ENCODE results near the gene OLFML2A. TPM values are rescaled to one million over a fixed set of nuclear protein-coding genes. Genes with fewer than 3 reads are reported as not detected.

OLFML2A gene
- total and polyA plus RNA-seq, 7 donors: 0.46 to 147 (median 60.0) TPM

DNA sequence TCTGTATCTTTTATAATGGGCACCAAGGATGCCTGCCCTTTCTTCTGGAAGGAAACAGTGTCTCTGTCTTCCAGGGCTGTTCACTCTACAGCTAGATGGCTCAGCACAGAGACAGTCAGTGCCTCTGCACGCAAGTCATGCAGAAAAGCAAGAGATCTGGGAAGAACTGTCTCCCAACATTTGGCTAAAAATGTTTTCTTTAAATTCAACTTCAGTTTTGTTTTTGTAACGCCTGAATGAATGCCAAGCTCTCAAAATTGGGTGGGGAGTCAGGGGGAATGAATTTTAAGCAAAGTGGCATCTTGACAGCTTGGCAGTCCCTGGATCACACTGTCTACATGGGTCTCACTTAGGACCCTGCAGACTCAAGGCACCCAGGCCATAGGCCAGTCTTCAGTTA is 12.6 kb downstream of the OLFML2A start:
- 78 to 82% methylated on average over 2 of the region's 2 CpGs for WGBS, 2 donors
- Histone ChIP-seq H3K4me1 (peaks cover 0 to 9% (median under 1%) of the 10 kb centered on the region in 4 donors), H3K36me3 (peaks cover 0 to 33% (median 6%) of the 10 kb centered on the region in 4 donors), H3K27ac (no peak overlapping the region), H3K4me3 (no peak overlapping the region), H3K27me3 (no peaks in the 10 kb centered on the region), H3K9me3 (no peaks in the 10 kb centered on the region)
- peak; percentile 26 for DNase-seq
- intact Hi-C loops (cut with DNase I): no loop called here
- no peak for TF ChIP-seq POLR2AphosphoS5 (IDR thresholded peaks at IDR 0.05)
- no peak for TF ChIP-seq EP300 (IDR thresholded peaks at IDR 0.05)
- TF ChIP-seq, protein P1, sequence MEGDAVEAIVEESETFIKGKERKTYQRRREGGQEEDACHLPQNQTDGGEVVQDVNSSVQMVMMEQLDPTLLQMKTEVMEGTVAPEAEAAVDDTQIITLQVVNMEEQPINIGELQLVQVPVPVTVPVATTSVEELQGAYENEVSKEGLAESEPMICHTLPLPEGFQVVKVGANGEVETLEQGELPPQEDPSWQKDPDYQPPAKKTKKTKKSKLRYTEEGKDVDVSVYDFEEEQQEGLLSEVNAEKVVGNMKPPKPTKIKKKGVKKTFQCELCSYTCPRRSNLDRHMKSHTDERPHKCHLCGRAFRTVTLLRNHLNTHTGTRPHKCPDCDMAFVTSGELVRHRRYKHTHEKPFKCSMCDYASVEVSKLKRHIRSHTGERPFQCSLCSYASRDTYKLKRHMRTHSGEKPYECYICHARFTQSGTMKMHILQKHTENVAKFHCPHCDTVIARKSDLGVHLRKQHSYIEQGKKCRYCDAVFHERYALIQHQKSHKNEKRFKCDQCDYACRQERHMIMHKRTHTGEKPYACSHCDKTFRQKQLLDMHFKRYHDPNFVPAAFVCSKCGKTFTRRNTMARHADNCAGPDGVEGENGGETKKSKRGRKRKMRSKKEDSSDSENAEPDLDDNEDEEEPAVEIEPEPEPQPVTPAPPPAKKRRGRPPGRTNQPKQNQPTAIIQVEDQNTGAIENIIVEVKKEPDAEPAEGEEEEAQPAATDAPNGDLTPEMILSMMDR (IDR thresholded peaks at IDR 0.05): no peak
- no peak for TF ChIP-seq POLR2A (IDR thresholded peaks at IDR 0.05)

DNA sequence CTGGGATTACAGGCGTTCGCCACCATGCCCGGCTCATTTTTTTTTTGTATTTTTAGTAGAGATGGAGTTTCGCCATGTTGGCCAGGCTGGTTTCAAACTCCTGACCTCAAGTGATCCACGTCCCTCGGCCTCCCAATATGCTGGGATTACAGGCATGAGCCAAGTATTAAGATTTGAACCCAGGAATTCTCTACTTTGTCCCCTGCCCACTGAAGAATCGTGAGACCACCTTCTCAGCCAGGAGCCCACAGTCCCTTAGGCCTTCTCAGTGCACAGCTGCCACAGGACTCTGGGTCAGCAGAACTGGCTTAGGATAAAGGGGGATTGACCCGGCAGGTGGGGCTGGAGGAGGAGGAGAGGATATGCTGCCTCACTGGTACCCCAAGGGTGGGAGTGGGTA is 13.4 kb downstream of the OLFML2A start:
- H3K27ac ChIP-seq: no peak overlapping the region

DNA sequence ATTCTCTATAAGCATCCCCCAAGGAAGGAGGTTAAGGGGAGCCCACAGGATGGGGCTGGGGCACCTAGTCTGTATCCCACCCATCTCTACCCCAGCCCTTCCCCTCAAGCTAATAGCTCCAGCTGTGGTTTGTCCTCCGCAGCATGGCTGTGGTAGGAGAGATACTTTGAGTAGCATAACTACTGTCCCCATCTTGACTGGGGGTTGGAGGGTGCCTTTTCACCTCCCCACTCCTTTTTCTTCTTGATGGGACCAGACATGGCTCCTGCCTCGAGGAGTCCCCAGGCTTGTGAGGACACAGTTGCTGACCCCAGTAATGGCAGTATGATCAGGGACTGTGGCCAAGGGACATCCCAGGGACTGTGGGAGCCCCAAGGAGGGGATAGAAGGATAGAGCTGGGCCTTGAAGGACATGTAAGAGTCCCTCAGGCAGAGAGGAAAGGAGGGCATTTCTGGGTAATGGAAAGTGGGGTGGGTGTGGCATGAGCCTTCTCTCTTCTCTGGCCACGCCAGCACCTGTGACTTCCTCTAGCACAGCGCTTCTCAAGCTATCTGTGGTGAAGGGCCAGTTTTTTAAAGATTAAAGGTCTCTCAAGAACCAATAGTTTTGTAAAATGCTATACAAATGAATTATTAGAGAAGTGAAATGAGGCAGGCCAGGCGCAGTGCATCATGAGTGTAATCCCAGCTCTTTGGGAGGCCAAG is 14.0 kb downstream of the OLFML2A start:
- no peaks in the 10 kb centered on the region for H3K27me3 ChIP-seq
- intact Hi-C loops (cut with DNase I): no loop called here
- H3K36me3 ChIP-seq: peaks cover 0 to 33% (median 6%) of the 10 kb centered on the region in 4 donors
- no peak overlapping the region for H3K4me3 ChIP-seq
- peak; percentile 49 for DNase-seq
- H3K9me3 ChIP-seq: no peaks in the 10 kb centered on the region
- peaks cover 0 to 11% (median 4%) of the 10 kb centered on the region in 4 donors for H3K4me1 ChIP-seq
- WGBS, 2 donors: 79 to 85% methylated on average over 5 of the region's 5 CpGs
- no peak overlapping the region for H3K27ac ChIP-seq
- TF ChIP-seq POLR2AphosphoS5 (IDR thresholded peaks at IDR 0.05) (no peak), EP300 (IDR thresholded peaks at IDR 0.05) (no peak), POLR2A (IDR thresholded peaks at IDR 0.05) (no peak)
- TF ChIP-seq, protein P1 (IDR thresholded peaks at IDR 0.05): no peak

More for the DNA sequence above, 13.4 kb downstream of the OLFML2A start:
- no peak overlapping the region for H3K4me3 ChIP-seq
- peaks cover 0 to 33% (median 6%) of the 10 kb centered on the region in 4 donors for H3K36me3 ChIP-seq
- intact Hi-C loops (cut with DNase I): no loop called here
- peaks cover 0 to 8% (median 0%) of the 10 kb centered on the region in 4 donors for H3K4me1 ChIP-seq
- TF ChIP-seq POLR2AphosphoS5 (IDR thresholded peaks at IDR 0.05): no peak
- TF ChIP-seq, protein P1 (IDR thresholded peaks at IDR 0.05): no peak
- no peak for TF ChIP-seq POLR2A (IDR thresholded peaks at IDR 0.05)
- TF ChIP-seq EP300 (IDR thresholded peaks at IDR 0.05): no peak
- no peaks in the 10 kb centered on the region for H3K9me3 ChIP-seq
- DNase-seq: peak; percentile 21
- 90 to 93% methylated on average over 8 of the region's 8 CpGs for WGBS, 2 donors
- no peaks in the 10 kb centered on the region for H3K27me3 ChIP-seq

DNA sequence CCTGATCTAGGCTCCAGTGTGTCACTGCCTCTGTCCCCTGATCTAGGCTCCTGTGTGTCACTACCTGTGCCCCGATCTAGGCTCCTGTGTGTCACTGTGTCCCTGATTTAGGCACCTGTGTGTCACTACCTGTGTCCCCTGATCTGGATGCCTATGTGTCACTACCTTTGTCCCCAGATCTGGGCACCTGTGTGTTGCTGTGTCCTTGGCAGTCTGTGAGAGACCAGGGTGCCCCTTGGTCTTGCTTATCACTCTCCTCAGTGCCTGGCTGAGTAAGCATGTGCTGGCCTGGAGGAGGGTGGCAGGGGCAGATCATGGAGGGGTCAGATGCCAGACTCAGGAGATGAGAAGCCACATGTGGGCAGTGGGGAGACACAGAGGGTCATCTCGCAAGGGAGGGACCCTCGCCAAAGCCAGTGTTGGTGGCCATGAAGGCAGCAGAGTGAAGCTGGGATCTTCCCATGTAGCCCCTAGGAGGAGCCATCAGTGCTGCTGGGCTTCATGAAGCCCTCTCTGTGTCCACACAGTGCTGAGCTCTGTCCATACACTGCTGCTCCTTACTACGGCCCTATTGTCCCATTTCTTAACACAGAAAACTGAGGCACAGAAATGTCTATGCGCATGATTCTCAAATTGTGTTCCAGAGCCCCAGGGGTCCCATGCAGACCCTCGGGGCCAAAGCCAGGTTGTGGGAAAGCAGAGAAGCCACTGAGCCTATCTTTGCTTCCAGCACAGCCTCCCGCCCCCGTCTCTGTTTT is 15.5 kb downstream of the OLFML2A start:
- H3K9me3 ChIP-seq: no peaks in the 10 kb centered on the region
- H3K27ac ChIP-seq: peak overlapping the region; percentile 20 to 58 (median 36)
- peaks cover 0 to 28% (median 6%) of the 10 kb centered on the region in 4 donors for H3K36me3 ChIP-seq
- H3K27me3 ChIP-seq: no peaks in the 10 kb centered on the region
- WGBS, 2 donors: 92% methylated on average over 8 of the region's 8 CpGs
- intact Hi-C loops (cut with DNase I): no loop called here
- H3K4me3 ChIP-seq: no peak overlapping the region
- H3K4me1 ChIP-seq: peaks cover 0 to 26% (median 18%) of the 10 kb centered on the region in 4 donors
- TF ChIP-seq EP300 (IDR thresholded peaks at IDR 0.05) (no peak), POLR2A (IDR thresholded peaks at IDR 0.05) (no peak), POLR2AphosphoS5 (IDR thresholded peaks at IDR 0.05) (no peak)
- TF ChIP-seq, protein P1 (IDR thresholded peaks at IDR 0.05): no peak
- no peak for DNase-seq

Measured in sigmoid colon (tissue), 7 donors.